IMR-90 (cell line): ENCODE results near the gene ATP10A. TPM values are rescaled to one million over a fixed set of nuclear protein-coding genes. Genes with fewer than 3 reads are reported as not detected.

Experiments used
- ATAC-seq: fragments of 200-7000 bp; cut with Tn5 transposase; 2 replicates; pipeline ENCODE4 v1.9.1; 2020; ENCODE audit warnings: low read depth, mild to moderate bottlenecking, moderate library complexity
- BruUV-seq: library from RNA; stranded (reverse); fragments of 400-500 nt; replicated peaks from 2 replicates; lab custom pipeline; 2021; lab: Mats Ljungman, UMichigan
- CTCF ChIA-PET: fragments of 300-600 bp; formaldehyde crosslinking; extraction: SDS; loops from one replicate; lab custom pipeline; 2021; ENCODE audit warnings: antibody characterized with exemption; lab: Yijun Ruan, JAX
- POLR2A ChIA-PET: fragments of 300-600 bp; sonication (Branson Sonifier 250); formaldehyde crosslinking; loops from one replicate; lab custom pipeline; 2022; ENCODE audit warnings: antibody characterized with exemption; ENCODE audit not compliant: unreplicated experiment; lab: Charles Lee
- DNase-seq: peaks from one replicate; pipeline ENCODE4 v3.0.0; 2013
- H2AFZ ChIP-seq: replicated peaks from 2 replicates; pipeline ENCODE3; 2013; ENCODE audit warnings: low read length, mild to moderate bottlenecking; ENCODE audit not compliant: poor library complexity
- H2AK5ac ChIP-seq: 2 replicates; pipeline ENCODE4 v1.6.1; 2013; ENCODE audit warnings: low read depth, low read length, inconsistent platforms
- H2AK9ac ChIP-seq: replicated peaks from 2 replicates; pipeline ENCODE3; 2013; ENCODE audit warnings: mild to moderate bottlenecking, low read depth, low read length, moderate library complexity; ENCODE audit not compliant: poor library complexity
- H2BK120ac ChIP-seq: 2 replicates; pipeline ENCODE4 v1.6.1; 2013; ENCODE audit warnings: low read depth, low read length, inconsistent platforms
- H2BK15ac ChIP-seq: 3 replicates; pipeline ENCODE4 v1.6.1; 2013; ENCODE audit warnings: low read depth, low read length, inconsistent platforms
- H2BK20ac ChIP-seq: 2 replicates; pipeline ENCODE4 v1.6.1; 2013; ENCODE audit warnings: low read depth, mild to moderate bottlenecking, inconsistent platforms, low read length, moderate library complexity
- H2BK5ac ChIP-seq: 2 replicates; pipeline ENCODE4 v1.6.1; 2013; ENCODE audit warnings: mild to moderate bottlenecking, low read depth, low read length, inconsistent platforms; ENCODE audit not compliant: poor library complexity, severe bottlenecking
- H3K14ac ChIP-seq: replicated peaks from 2 replicates; pipeline ENCODE4 v1.6.1; 2013; ENCODE audit warnings: low read depth, low read length, inconsistent platforms
- H3K18ac ChIP-seq: 2 replicates; pipeline ENCODE4 v1.6.1; 2013; ENCODE audit warnings: low read depth, low read length, control low read depth
- H3K23ac ChIP-seq: 2 replicates; pipeline ENCODE4 v1.6.1; 2013; ENCODE audit warnings: low read depth, low read length, inconsistent platforms
- H3K27ac ChIP-seq: 2 replicates; pipeline ENCODE4 v1.5.1; 2013; ENCODE audit warnings: mild to moderate bottlenecking, control low read depth, low read length; ENCODE audit not compliant: insufficient read depth
- H3K27me3 ChIP-seq: 2 replicates; pipeline ENCODE4 v1.6.1; 2013; ENCODE audit warnings: low read length; ENCODE audit not compliant: control insufficient read depth, insufficient read depth
- H3K36me3 ChIP-seq: 2 replicates; pipeline ENCODE4 v1.6.1; 2013; ENCODE audit warnings: low read length, mixed read lengths; ENCODE audit not compliant: control insufficient read depth, insufficient read depth
- H3K4ac ChIP-seq: 2 replicates; pipeline ENCODE4 v1.6.1; 2013; ENCODE audit warnings: low read depth, low read length, inconsistent platforms
- H3K4me1 ChIP-seq: 2 replicates; pipeline ENCODE4 v1.6.1; 2013; ENCODE audit warnings: low read length, mixed read lengths; ENCODE audit not compliant: control insufficient read depth, insufficient read depth
- H3K4me2 ChIP-seq: 2 replicates; pipeline ENCODE4 v1.6.1; 2013; ENCODE audit warnings: low read depth, mild to moderate bottlenecking, control low read depth, low read length, moderate library complexity
- H3K4me3 ChIP-seq: 2 replicates; pipeline ENCODE4 v1.5.1; 2013; ENCODE audit warnings: low read depth, mild to moderate bottlenecking, control low read depth, low read length, moderate library complexity; ENCODE audit not compliant: insufficient read depth
- H3K56ac ChIP-seq: 2 replicates; pipeline ENCODE4 v1.6.1; 2013; ENCODE audit warnings: low read length, inconsistent platforms; ENCODE audit not compliant: insufficient read depth; ENCODE audit errors: extremely low read depth
- H3K79me1 ChIP-seq, 2 experiments: 2 replicates each; pipeline ENCODE4 v1.6.1; 2013; ENCODE audit warnings: low read length in 2 of 2, inconsistent platforms in 1 of 2, low read depth in 1 of 2
- H3K9ac ChIP-seq: 2 replicates; pipeline ENCODE4 v1.6.1; 2013; ENCODE audit warnings: low read depth, low read length, control low read depth
- H3K9me1 ChIP-seq: 2 replicates; pipeline ENCODE4 v1.6.1; 2013; ENCODE audit warnings: low read length, inconsistent platforms; ENCODE audit not compliant: insufficient read depth
- H3K9me3 ChIP-seq: 2 replicates; pipeline ENCODE4 v1.6.1; 2013; ENCODE audit warnings: low read length; ENCODE audit not compliant: control insufficient read depth, insufficient read depth
- H4K20me1 ChIP-seq: 2 replicates; pipeline ENCODE4 v1.6.1; 2013; ENCODE audit warnings: low read length, inconsistent platforms; ENCODE audit not compliant: insufficient read depth
- H4K5ac ChIP-seq: 2 replicates; pipeline ENCODE4 v1.6.1; 2013; ENCODE audit warnings: mild to moderate bottlenecking, low read depth, low read length, control low read depth
- H4K8ac ChIP-seq, 2 experiments: 2 replicates each; pipeline ENCODE4 v1.6.1; 2013; ENCODE audit warnings: low read depth in 2 of 2, low read length in 2 of 2, control low read depth in 1 of 2, inconsistent platforms in 1 of 2
- H4K91ac ChIP-seq: 2 replicates; pipeline ENCODE4 v1.6.1; 2013; ENCODE audit warnings: low read depth, low read length, inconsistent platforms; ENCODE audit not compliant: insufficient read depth
- BHLHE40 ChIP-seq: fragments of 150-350 bp; IDR thresholded peaks from 2 replicates; pipeline ENCODE4 v1.6.1; 2016; ENCODE audit warnings: mild to moderate bottlenecking, low read depth, low read length
- CEBPB ChIP-seq: IDR thresholded peaks from 2 replicates; pipeline ENCODE4 v1.6.1; 2012; ENCODE audit warnings: low read depth, low read length, improper control_type of control experiment
- CHD1 ChIP-seq: IDR thresholded peaks from 2 replicates; pipeline ENCODE4 v1.6.1; 2012; ENCODE audit warnings: low read depth, low read length, improper control_type of control experiment
- FOS ChIP-seq: fragments of 150-350 bp; IDR thresholded peaks from 2 replicates; pipeline ENCODE4 v1.6.1; 2016; ENCODE audit warnings: low read depth, low read length
- MAZ ChIP-seq: IDR thresholded peaks from 2 replicates; pipeline ENCODE4 v1.6.1; 2012; ENCODE audit warnings: low read depth, mild to moderate bottlenecking, low read length, improper control_type of control experiment, moderate library complexity, borderline replicate concordance
- MXI1 ChIP-seq: IDR thresholded peaks from 2 replicates; pipeline ENCODE4 v1.6.1; 2012; ENCODE audit warnings: low read depth, mild to moderate bottlenecking, low read length, moderate library complexity, borderline replicate concordance
- NFE2L2 ChIP-seq: fragments of 150-350 bp; IDR thresholded peaks from 2 replicates; pipeline ENCODE4 v1.6.1; 2016; ENCODE audit warnings: low read depth, mild to moderate bottlenecking, low read length
- POLR2A ChIP-seq: IDR thresholded peaks from 2 replicates; pipeline ENCODE4 v1.6.1; 2012; ENCODE audit warnings: mild to moderate bottlenecking, low read depth, low read length
- RAD21 ChIP-seq: IDR thresholded peaks from 2 replicates; pipeline ENCODE4 v1.6.1; 2012; ENCODE audit warnings: low read length, improper control_type of control experiment
- RCOR1 ChIP-seq: IDR thresholded peaks from 2 replicates; pipeline ENCODE4 v1.6.1; 2012; ENCODE audit warnings: mild to moderate bottlenecking, low read length, improper control_type of control experiment; ENCODE audit not compliant: insufficient replicate concordance
- RFX5 ChIP-seq: IDR thresholded peaks from 2 replicates; pipeline ENCODE4 v1.8.0; 2012; ENCODE audit warnings: low read depth, mild to moderate bottlenecking, low read length, moderate library complexity
- SMC3 ChIP-seq: fragments of 150-350 bp; IDR thresholded peaks from 2 replicates; pipeline ENCODE4 v1.6.1; 2016; ENCODE audit warnings: low read depth, mild to moderate bottlenecking, antibody characterized with exemption, low read length, moderate library complexity
- WGBS, 2 experiments: methylation state at CpG; one replicate each; pipeline versions ENCODE4 v1.1.5 to v1.1.7; 2013; ENCODE audit warnings: missing lambda C conversion rate in 2 of 2; ENCODE audit not compliant: insufficient read length in 1 of 2; ENCODE audit errors: extremely low coverage in 2 of 2; 5-methylcytosine and 5-hydroxymethylcytosine counted together
- dilution Hi-C: fragments of 300-500 bp; cut with HindIII; formaldehyde crosslinking; loops from one replicate; pipeline ENCODE4 v1.14.3; 2018; ENCODE audit warnings: low sequenced_read_pairs; ENCODE audit not compliant: unreplicated experiment
- in situ Hi-C: fragments of 300-500 bp; cut with MboI; formaldehyde crosslinking; loops from 3 replicates; pipeline ENCODE4 v1.14.3; 2019; ENCODE audit warnings: low sequenced_read_pairs, inconsistent platforms, mixed read lengths
- intact Hi-C: fragments of 100-400 bp; cut with micrococcal nuclease; formaldehyde crosslinking; loops from 2 replicates; pipeline ENCODE4 v1.10.0; 2022
- polyA plus RNA-seq, 3 experiments: library from polyadenylated mRNA; depleted of rRNA; stranded (reverse); fragments of >200 nt; gene quantifications; 2 replicates each; pipeline ENCODE4 v1.2.3, GENCODE V29; 2012; ENCODE audit warnings: low replicate concordance in 1 of 3
- total RNA-seq: library from RNA; depleted of rRNA; stranded (reverse); fragments of >200 nt; gene quantifications from 2 replicates; pipeline ENCODE4 v1.2.3, GENCODE V29; 2012
- TF ChIP-seq, protein P1 (sequence below): conservative IDR thresholded peaks from 2 replicates; pipeline ENCODE4 v1.5.1; 2012; ENCODE audit warnings: mild to moderate bottlenecking, low read depth, low read length, improper control_type of control experiment
- TF ChIP-seq, protein P2 (sequence below): fragments of 150-350 bp; IDR thresholded peaks from 2 replicates; pipeline ENCODE4 v1.6.1; 2016; ENCODE audit warnings: low read depth, mild to moderate bottlenecking, low read length, moderate library complexity, borderline replicate concordance
- TF ChIP-seq, protein P3 (sequence below): fragments of 150-350 bp; IDR thresholded peaks from 2 replicates; pipeline ENCODE4 v1.6.1; 2017; ENCODE audit warnings: mild to moderate bottlenecking, antibody characterized with exemption, low read length, low read depth

Gene ATP10A
- total and polyA plus RNA-seq, 2 of the 4 experiments (the other 2 are of a cell fraction) = 13.8 to 16.0 TPM

DNA sequence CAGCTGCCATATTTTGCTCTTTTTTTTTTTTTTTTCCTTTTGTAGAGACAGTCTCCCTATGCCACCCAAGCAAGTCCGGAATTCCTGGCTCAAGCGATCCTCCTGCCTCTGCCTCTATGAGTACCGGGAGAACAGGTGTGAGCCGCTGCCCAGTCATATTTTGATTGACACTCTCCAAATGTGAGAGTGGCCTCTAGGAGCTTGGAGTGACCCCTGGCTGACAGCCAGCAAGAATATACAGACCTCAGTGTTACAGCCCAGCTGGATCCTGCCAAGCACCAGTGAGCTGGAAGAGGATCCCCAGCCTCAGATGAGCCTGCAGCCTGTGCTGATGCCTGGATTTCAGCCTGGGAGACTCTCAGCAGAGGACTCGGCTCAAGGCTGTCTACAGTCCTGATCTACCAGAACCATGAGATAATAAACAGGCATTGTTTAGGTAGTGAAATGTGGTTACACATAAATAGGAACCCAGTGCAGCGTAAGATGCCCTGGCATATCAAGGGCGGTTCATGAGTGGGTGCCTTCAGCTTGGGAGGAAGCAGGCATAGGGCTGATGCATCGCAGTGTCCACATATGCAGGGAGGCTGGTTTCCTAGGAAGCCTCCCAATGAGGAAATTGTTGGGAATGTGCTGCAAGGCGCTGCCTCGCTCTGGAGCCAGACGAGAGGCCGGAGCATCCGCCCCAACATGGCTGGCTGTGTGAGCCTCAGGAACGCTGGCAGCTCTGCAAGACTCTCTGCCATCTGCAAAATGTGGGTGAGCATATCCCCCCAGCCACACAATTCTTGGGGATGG, 38.9 kb upstream of the ATP10A start:
- dilution Hi-C loops (no loop called here), in situ Hi-C loops (no loop called here), intact Hi-C loops (no loop called here)
- no peak for ATAC-seq
- H3K36me3 ChIP-seq = no peaks in the 10 kb centered on the region
- H3K27me3 ChIP-seq = no peaks in the 10 kb centered on the region
- peak overlapping the region; percentile 16 for H2AFZ ChIP-seq
- no peak overlapping the region for H3K4ac ChIP-seq
- POLR2A ChIA-PET = no interaction called here
- no peak overlapping the region for H2AK9ac ChIP-seq
- H4K8ac ChIP-seq = no peak overlapping the region
- no peaks in the 10 kb centered on the region for H4K20me1 ChIP-seq
- no peak overlapping the region for H2BK120ac ChIP-seq
- H3K9me3 ChIP-seq = no peaks in the 10 kb centered on the region
- no peak overlapping the region for H2BK5ac ChIP-seq
- no peak for DNase-seq
- H2BK20ac ChIP-seq = no peak overlapping the region
- H3K23ac ChIP-seq = no peak overlapping the region
- H3K18ac ChIP-seq = no peak overlapping the region
- CTCF ChIA-PET = interaction anchor here (0.7 kb wide), 1 partner anchor 542 kb away, joined by 3 read pairs; no protein-coding TSS in a partner anchor
- no peak overlapping the region for H3K56ac ChIP-seq
- H3K79me1 ChIP-seq = no peaks in the 10 kb centered on the region
- no TSS peak for BruUV-seq
- 84% methylated on average over 4 of the region's 14 CpGs; no CpG with 5 or more reads in 1 of the 2 experiments for WGBS, 2 experiments
- no peak overlapping the region for H3K9ac ChIP-seq
- H4K91ac ChIP-seq = peak overlapping the region; percentile 5; the same call in 1 of the 2 replicates
- H3K9me1 ChIP-seq = peaks cover 11% of the 10 kb centered on the region
- H2AK5ac ChIP-seq = no peak overlapping the region
- no peak overlapping the region for H3K27ac ChIP-seq
- no peak overlapping the region for H3K4me3 ChIP-seq
- no peak overlapping the region for H3K14ac ChIP-seq
- no peak overlapping the region for H2BK15ac ChIP-seq
- H4K5ac ChIP-seq = no peak overlapping the region
- H3K4me2 ChIP-seq = no peak overlapping the region
- peaks cover 16% of the 10 kb centered on the region for H3K4me1 ChIP-seq
- no peak for TF ChIP-seq SMC3
- no peak for TF ChIP-seq POLR2A
- no peak for TF ChIP-seq FOS
- TF ChIP-seq MAZ = no peak
- TF ChIP-seq, protein P1, sequence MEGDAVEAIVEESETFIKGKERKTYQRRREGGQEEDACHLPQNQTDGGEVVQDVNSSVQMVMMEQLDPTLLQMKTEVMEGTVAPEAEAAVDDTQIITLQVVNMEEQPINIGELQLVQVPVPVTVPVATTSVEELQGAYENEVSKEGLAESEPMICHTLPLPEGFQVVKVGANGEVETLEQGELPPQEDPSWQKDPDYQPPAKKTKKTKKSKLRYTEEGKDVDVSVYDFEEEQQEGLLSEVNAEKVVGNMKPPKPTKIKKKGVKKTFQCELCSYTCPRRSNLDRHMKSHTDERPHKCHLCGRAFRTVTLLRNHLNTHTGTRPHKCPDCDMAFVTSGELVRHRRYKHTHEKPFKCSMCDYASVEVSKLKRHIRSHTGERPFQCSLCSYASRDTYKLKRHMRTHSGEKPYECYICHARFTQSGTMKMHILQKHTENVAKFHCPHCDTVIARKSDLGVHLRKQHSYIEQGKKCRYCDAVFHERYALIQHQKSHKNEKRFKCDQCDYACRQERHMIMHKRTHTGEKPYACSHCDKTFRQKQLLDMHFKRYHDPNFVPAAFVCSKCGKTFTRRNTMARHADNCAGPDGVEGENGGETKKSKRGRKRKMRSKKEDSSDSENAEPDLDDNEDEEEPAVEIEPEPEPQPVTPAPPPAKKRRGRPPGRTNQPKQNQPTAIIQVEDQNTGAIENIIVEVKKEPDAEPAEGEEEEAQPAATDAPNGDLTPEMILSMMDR = no peak
- no peak for TF ChIP-seq CEBPB
- TF ChIP-seq RAD21 = no peak
- TF ChIP-seq, protein P2, sequence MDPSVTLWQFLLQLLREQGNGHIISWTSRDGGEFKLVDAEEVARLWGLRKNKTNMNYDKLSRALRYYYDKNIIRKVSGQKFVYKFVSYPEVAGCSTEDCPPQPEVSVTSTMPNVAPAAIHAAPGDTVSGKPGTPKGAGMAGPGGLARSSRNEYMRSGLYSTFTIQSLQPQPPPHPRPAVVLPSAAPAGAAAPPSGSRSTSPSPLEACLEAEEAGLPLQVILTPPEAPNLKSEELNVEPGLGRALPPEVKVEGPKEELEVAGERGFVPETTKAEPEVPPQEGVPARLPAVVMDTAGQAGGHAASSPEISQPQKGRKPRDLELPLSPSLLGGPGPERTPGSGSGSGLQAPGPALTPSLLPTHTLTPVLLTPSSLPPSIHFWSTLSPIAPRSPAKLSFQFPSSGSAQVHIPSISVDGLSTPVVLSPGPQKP = no peak
- no peak for TF ChIP-seq MXI1
- no peak for TF ChIP-seq CHD1
- TF ChIP-seq RCOR1 = no peak
- no peak for TF ChIP-seq BHLHE40
- TF ChIP-seq RFX5 = no peak
- TF ChIP-seq NFE2L2 = no peak
- TF ChIP-seq, protein P3, sequence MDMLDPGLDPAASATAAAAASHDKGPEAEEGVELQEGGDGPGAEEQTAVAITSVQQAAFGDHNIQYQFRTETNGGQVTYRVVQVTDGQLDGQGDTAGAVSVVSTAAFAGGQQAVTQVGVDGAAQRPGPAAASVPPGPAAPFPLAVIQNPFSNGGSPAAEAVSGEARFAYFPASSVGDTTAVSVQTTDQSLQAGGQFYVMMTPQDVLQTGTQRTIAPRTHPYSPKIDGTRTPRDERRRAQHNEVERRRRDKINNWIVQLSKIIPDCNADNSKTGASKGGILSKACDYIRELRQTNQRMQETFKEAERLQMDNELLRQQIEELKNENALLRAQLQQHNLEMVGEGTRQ = no peak
